Measurements from ENCODE around the gene CXCL3. TPM values are rescaled to one million over a fixed set of nuclear protein-coding genes. Genes with fewer than 3 reads are reported as not detected.

CXCL3 gene
- total RNA-seq, 6 experiments from 2014 or later: 0.25 to 2.0 (median 0.62) TPM; not detected in 2

- no peaks in the 10 kb centered on the region for H3K9me3 ChIP-seq
- peaks cover 0 to 8% (median 0%) of the 10 kb centered on the region in 4 donors for H3K4me1 ChIP-seq
- H3K27me3 ChIP-seq: no peaks in the 10 kb centered on the region
- peak; percentile 51 to 62 (median 55) for DNase-seq
- peak within 1 kb of the TSS in 1 of 3 donors; percentile 29 for H3K4me3 ChIP-seq
- no peak within 1 kb of the TSS for H3K27ac ChIP-seq
- intact Hi-C loops (cut with DNase I): no loop called here
- ATAC-seq: peak; percentile 67 to 87 (median 74)
- no peaks in the 10 kb centered on the region for H3K36me3 ChIP-seq
- 12% methylated on average over 29 of the region's 46 CpGs for WGBS (ENCODE audit: insufficient coverage, low coverage, low lambda C conversion rate, missing lambda C conversion rate)
- TF ChIP-seq POLR2A (IDR thresholded peaks at IDR 0.05): no peak
- TF ChIP-seq, protein P1, sequence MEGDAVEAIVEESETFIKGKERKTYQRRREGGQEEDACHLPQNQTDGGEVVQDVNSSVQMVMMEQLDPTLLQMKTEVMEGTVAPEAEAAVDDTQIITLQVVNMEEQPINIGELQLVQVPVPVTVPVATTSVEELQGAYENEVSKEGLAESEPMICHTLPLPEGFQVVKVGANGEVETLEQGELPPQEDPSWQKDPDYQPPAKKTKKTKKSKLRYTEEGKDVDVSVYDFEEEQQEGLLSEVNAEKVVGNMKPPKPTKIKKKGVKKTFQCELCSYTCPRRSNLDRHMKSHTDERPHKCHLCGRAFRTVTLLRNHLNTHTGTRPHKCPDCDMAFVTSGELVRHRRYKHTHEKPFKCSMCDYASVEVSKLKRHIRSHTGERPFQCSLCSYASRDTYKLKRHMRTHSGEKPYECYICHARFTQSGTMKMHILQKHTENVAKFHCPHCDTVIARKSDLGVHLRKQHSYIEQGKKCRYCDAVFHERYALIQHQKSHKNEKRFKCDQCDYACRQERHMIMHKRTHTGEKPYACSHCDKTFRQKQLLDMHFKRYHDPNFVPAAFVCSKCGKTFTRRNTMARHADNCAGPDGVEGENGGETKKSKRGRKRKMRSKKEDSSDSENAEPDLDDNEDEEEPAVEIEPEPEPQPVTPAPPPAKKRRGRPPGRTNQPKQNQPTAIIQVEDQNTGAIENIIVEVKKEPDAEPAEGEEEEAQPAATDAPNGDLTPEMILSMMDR (IDR thresholded peaks at IDR 0.05): peak in 1 of 4 donors; percentile 9
These were observed 40.2 kb downstream of the CXCL3 start, which contains the start of gene CXCL5 for GRCh38 chr4:73998040-73999011. Gene CXCL5, minus strand, starts transcription at chr4:73998677. Its CDS starts 96 bp downstream, at chr4:73998581.

DNA sequence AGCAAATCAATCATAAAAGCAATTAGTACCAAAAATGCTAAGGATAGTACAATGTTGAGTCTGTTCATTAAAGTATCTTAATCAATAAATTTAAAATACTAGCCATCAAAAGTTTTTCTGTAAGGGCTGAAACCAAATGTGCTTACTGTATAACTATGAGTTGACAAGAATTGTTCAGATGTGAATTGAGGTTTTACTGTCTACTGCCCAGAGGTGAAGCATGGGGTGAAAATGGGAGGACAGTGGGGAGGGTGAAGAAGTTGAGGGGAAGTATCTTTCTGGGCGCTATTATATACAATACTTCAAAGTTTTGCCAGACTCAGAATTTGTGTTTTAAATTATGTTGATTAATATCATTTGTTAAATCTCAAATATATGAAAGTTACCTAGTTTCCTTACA, 46.4 kb downstream of the CXCL3 start:
- intact Hi-C loops (cut with DNase I): no loop called here
- WGBS (ENCODE audit: insufficient coverage, low coverage, low lambda C conversion rate, missing lambda C conversion rate): 41% methylated on average over 1 of the region's 1 CpG
- ATAC-seq (no peak), DNase-seq (no peak)
- no peaks in the 10 kb centered on the region for H3K27me3 ChIP-seq
- H3K4me1 ChIP-seq: no peaks in the 10 kb centered on the region
- TF ChIP-seq, protein P1 (IDR thresholded peaks at IDR 0.05): no peak
- TF ChIP-seq POLR2A (IDR thresholded peaks at IDR 0.05): no peak
- H3K27ac ChIP-seq: no peak overlapping the region
- H3K36me3 ChIP-seq: no peaks in the 10 kb centered on the region
- H3K4me3 ChIP-seq: no peak overlapping the region
- no peaks in the 10 kb centered on the region for H3K9me3 ChIP-seq

DNA sequence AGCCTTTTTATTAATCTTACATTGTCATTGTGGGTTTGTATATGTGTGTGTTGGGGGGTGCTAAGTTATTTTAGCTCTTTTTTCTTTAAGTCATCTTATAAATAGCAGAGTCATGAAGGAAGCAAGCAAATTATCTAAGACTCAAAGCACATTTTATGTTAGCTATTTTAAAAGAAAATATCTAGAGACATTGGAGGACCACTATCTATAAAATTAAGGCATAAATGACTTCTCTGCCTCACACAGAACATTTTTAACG, 46.8 kb downstream of the CXCL3 start:
- Histone ChIP-seq H3K4me1 (no peaks in the 10 kb centered on the region), H3K27ac (no peak overlapping the region), H3K9me3 (no peaks in the 10 kb centered on the region), H3K4me3 (no peak overlapping the region), H3K27me3 (no peaks in the 10 kb centered on the region), H3K36me3 (no peaks in the 10 kb centered on the region)
- no peak for DNase-seq
- no peak for ATAC-seq
- 79% methylated on average over 1 of the region's 1 CpG for WGBS (ENCODE audit: insufficient coverage, low coverage, low lambda C conversion rate, missing lambda C conversion rate)
- TF ChIP-seq, protein P1 (IDR thresholded peaks at IDR 0.05): no peak
- intact Hi-C loops (cut with DNase I): no loop called here

DNA sequence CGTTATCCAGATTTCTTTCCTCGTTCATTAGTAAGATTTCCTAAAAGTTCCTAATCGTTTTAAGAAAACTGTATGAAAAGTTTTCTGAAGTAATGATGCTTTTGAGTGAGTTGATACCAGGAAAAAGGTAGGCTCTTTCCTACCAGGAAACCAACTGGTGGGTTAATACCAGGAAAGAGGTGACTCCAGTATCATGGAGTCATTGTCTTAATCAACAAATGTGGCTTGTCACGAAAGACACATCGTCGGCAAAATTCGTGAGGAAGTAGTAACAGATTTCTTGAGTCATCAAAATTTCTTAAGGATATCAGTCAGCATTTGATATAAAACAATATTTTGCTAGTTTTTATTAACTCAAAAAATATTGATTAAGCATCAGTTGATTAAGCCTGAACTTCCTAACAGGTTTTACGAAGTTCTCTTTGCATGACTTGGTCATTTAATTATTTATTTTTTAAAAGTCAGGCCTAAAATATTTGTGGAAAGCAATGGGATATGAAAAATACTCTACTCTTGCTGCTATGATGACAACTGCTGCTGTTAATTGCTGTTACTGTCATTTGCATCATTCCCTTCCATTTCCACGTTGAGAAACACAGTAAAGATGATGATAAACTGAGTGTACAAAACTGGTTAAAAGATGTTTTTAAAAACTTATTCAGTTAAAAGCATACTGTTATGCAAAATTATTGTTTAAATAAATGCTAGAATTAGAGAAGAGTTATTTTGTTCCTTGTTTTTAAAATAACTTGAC, 47.3 kb downstream of the CXCL3 start:
- H3K27ac ChIP-seq: no peak overlapping the region
- H3K4me3 ChIP-seq: no peak overlapping the region
- TF ChIP-seq, protein P1 (IDR thresholded peaks at IDR 0.05): no peak
- no peak for TF ChIP-seq POLR2A (IDR thresholded peaks at IDR 0.05)
- H3K27me3 ChIP-seq: peaks cover 0 to under 1% of the 10 kb centered on the region in 2 donors
- ATAC-seq (no peak), DNase-seq (no peak)
- H3K9me3 ChIP-seq: no peaks in the 10 kb centered on the region
- H3K4me1 ChIP-seq: no peaks in the 10 kb centered on the region
- intact Hi-C loops (cut with DNase I): no loop called here
- H3K36me3 ChIP-seq: no peaks in the 10 kb centered on the region
- 73% methylated on average over 9 of the region's 9 CpGs for WGBS (ENCODE audit: insufficient coverage, low coverage, low lambda C conversion rate, missing lambda C conversion rate)
